K562 (cell line): ENCODE results near the gene PLEKHH3.

Experiments
- NCOR1 ChIP-seq: fragments of 450-650 bp; IDR thresholded peaks from 2 replicates; pipeline ENCODE4 v1.6.1; 2016; ENCODE audit warnings: mild to moderate bottlenecking, moderate library complexity
- TF ChIP-seq, protein P1 (sequence below), 2 experiments: fragments of 250-450 bp in 1 of 2; fragments of 450-650 bp in 1 of 2; sonication (Bioruptor Pico) in 1 of 2; IDR thresholded peaks; 2 replicates each; pipeline versions ENCODE4 v1.6.1 to v1.8.0; 2016 to 2021; ENCODE audit warnings: mild to moderate bottlenecking in 2 of 2, moderate library complexity in 2 of 2, missing compliant biosample characterization in 1 of 2, missing genetic modification characterization in 1 of 2

DNA sequence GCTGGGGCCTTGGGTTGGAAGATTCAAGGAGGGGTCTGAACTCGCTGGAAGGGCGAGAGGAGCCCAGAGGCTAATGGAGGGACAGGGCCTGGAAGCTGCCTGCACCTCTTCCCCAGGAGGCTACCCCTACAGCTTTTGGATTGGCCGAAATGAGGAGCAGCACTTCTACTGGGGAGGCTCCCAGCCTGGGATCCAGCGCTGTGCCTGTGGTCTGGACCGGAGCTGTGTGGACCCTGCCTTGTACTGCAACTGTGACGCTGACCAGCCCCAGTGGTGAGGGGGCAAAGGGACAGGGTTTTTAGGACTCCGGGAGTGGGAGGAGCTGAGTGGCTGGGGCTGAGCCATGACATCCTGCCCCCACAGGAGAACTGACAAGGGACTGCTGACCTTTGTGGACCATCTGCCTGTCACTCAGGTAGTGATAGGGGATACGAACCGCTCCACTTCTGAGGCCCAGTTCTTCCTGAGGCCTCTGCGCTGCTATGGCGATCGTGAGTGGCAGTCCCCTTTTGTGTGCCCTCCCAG, 14.3 kb upstream of the PLEKHH3 start:
- TF ChIP-seq, protein P1, sequence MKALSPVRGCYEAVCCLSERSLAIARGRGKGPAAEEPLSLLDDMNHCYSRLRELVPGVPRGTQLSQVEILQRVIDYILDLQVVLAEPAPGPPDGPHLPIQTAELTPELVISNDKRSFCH (CRISPR knock-in tag; IDR thresholded peaks at IDR 0.05): no peak
- TF ChIP-seq, protein P1 (tag; IDR thresholded peaks at IDR 0.05): no peak
- TF ChIP-seq NCOR1: no peak
